Left lung (tissue), 10 donors: Measurements from ENCODE around the gene C17orf58. TPM values are rescaled to one million over a fixed set of nuclear protein-coding genes. Genes with fewer than 3 reads are reported as not detected.
A peak's percentile ranks its signal among the peaks of the same experiment; 100 is the strongest.

Experiments
- ATAC-seq: fragments of 200-7000 bp; cut with Tn5 transposase; one replicate; pipeline ENCODE4 v1.9.1; 2020; ENCODE audit warnings: moderate library complexity
- DNase-seq, 4 donors: peaks; one replicate each; pipeline ENCODE4 v3.0.0-alpha.2; 2013 to 2020
- H3K27ac ChIP-seq, 2 donors: fragments of 200-600 bp; sonication (generic) in 1 of 2; one replicate each; pipeline versions ENCODE4 v1.5.0 to v1.8.0; 2020 to 2021
- H3K27me3 ChIP-seq, 2 donors: fragments of 200-600 bp; sonication (generic) in 1 of 2; one replicate each; pipeline versions ENCODE4 v1.5.0 to v1.8.0; 2020 to 2021
- H3K36me3 ChIP-seq, 2 donors: fragments of 200-600 bp; sonication (generic) in 1 of 2; one replicate each; pipeline versions ENCODE4 v1.5.0 to v1.8.0; 2020 to 2021
- H3K4me1 ChIP-seq, 2 donors: fragments of 200-600 bp; one replicate each; pipeline ENCODE4 v1.8.0; 2021
- H3K4me3 ChIP-seq, 2 donors: fragments of 200-600 bp; sonication (generic) in 1 of 2; one replicate each; pipeline versions ENCODE4 v1.5.0 to v1.8.0; 2020 to 2021; ENCODE audit warnings: mild to moderate bottlenecking in 1 of 2
- H3K9me3 ChIP-seq, 2 donors: fragments of 200-600 bp; sonication (generic) in 1 of 2; one replicate each; pipeline versions ENCODE4 v1.5.0 to v1.8.0; 2020 to 2021
- intact Hi-C, 2 donors: fragments of 100-400 bp; cut with DNase I; formaldehyde crosslinking; loops; one replicate each; pipeline versions ENCODE4 v1.11.2 to v1.14.2; 2022
- polyA plus RNA-seq, 6 donors: library from polyadenylated mRNA; unstranded; fragments of 120-200 nt; gene quantifications; one replicate each; pipeline ENCODE4 v1.2.1, GENCODE V29; 2013; ENCODE audit not compliant: insufficient read length in 6 of 6
- total RNA-seq, 2 donors: library from RNA; stranded (reverse); fragmentation: NEBNext Ultra II Directional; extraction: Animal tissue kit (Norgen Biotek cat#: 25700); gene quantifications; one replicate each; pipeline ENCODE4 v1.2.1, GENCODE V29; 2021
- TF ChIP-seq, protein P1 (sequence below), 2 donors: fragments of 200-600 bp; sonication (generic) in 1 of 2; IDR thresholded peaks; one replicate each; pipeline versions ENCODE4 v1.5.0 to v1.8.0; 2021; ENCODE audit warnings: antibody characterized with exemption in 2 of 2
- donor health status: DM: no; HTN: yes; CAD: no.
- donor health status: DM: no; HTN: no; CAD: no.

Gene C17orf58
- total and polyA plus RNA-seq, 8 donors: 6.3 to 15.1 (median 13.4) TPM

- intact Hi-C loops: no loop called here
- TF ChIP-seq, protein P1, sequence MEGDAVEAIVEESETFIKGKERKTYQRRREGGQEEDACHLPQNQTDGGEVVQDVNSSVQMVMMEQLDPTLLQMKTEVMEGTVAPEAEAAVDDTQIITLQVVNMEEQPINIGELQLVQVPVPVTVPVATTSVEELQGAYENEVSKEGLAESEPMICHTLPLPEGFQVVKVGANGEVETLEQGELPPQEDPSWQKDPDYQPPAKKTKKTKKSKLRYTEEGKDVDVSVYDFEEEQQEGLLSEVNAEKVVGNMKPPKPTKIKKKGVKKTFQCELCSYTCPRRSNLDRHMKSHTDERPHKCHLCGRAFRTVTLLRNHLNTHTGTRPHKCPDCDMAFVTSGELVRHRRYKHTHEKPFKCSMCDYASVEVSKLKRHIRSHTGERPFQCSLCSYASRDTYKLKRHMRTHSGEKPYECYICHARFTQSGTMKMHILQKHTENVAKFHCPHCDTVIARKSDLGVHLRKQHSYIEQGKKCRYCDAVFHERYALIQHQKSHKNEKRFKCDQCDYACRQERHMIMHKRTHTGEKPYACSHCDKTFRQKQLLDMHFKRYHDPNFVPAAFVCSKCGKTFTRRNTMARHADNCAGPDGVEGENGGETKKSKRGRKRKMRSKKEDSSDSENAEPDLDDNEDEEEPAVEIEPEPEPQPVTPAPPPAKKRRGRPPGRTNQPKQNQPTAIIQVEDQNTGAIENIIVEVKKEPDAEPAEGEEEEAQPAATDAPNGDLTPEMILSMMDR (IDR thresholded peaks at IDR 0.05): no peak
- DNase-seq (no peak), ATAC-seq (no peak)
- Histone ChIP-seq H3K27me3 (no peaks in the 10 kb centered on the region), H3K36me3 (no peaks in the 10 kb centered on the region), H3K4me1 (peaks cover 0 to 7% of the 10 kb centered on the region in 2 donors), H3K27ac (no peak overlapping the region), H3K4me3 (no peak overlapping the region), H3K9me3 (no peaks in the 10 kb centered on the region)
These were observed 18.9 kb upstream of the C17orf58 start for GRCh38 chr17:68015081-68015723.

GRCh38 chr17:68013385-68013784, 17.1 kb upstream of the C17orf58 start:
- H3K27ac ChIP-seq: no peak overlapping the region
- ATAC-seq (no peak), DNase-seq (no peak)
- peaks cover 0 to 7% of the 10 kb centered on the region in 2 donors for H3K4me1 ChIP-seq
- TF ChIP-seq, protein P1 (IDR thresholded peaks at IDR 0.05): no peak
- no peaks in the 10 kb centered on the region for H3K27me3 ChIP-seq
- intact Hi-C loops: no loop called here
- no peak overlapping the region for H3K4me3 ChIP-seq
- no peaks in the 10 kb centered on the region for H3K9me3 ChIP-seq
- no peaks in the 10 kb centered on the region for H3K36me3 ChIP-seq

- no peak overlapping the region for H3K27ac ChIP-seq
- no peaks in the 10 kb centered on the region for H3K36me3 ChIP-seq
- peaks cover 0 to 7% of the 10 kb centered on the region in 2 donors for H3K4me1 ChIP-seq
- ATAC-seq (peak; percentile 95), DNase-seq (peak in 3 of 4 donors; percentile 26 to 91 (median 55))
- no peak overlapping the region for H3K4me3 ChIP-seq
- H3K27me3 ChIP-seq: no peaks in the 10 kb centered on the region
- TF ChIP-seq, protein P1 (IDR thresholded peaks at IDR 0.05): peak; percentile 54 to 81
- H3K9me3 ChIP-seq: no peaks in the 10 kb centered on the region
- intact Hi-C loops: no loop called here
These were observed 15.0 kb upstream of the C17orf58 start for GRCh38 chr17:68011199-68011665.

DNA sequence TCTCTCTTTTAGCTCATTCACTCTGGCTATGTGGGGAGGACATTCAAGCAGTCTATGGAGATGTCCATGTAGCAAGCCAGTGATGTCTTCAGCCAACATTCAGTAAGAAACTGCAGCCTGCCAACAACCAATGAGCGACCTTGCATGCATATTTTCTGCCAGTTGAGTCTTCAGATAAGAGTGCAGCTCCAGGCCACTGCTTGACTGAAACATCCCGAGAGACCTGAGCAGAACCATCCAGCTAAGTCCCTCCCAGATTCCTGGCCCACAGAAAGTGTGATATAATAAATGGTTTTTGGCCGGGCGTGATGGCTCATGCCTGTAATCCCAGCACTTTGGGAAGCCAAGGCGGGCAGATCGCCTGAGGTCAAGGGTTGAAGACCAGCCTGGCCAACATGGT, 10.5 kb upstream of the C17orf58 start:
- ATAC-seq (no peak), DNase-seq (no peak)
- Histone ChIP-seq H3K4me3 (no peak overlapping the region), H3K27ac (no peak overlapping the region), H3K27me3 (no peaks in the 10 kb centered on the region), H3K4me1 (peaks cover 0 to 7% of the 10 kb centered on the region in 2 donors), H3K36me3 (no peaks in the 10 kb centered on the region), H3K9me3 (no peaks in the 10 kb centered on the region)
- TF ChIP-seq, protein P1 (IDR thresholded peaks at IDR 0.05): no peak
- intact Hi-C loops: no loop called here

GRCh38 chr17:68004201-68004600, 7.9 kb upstream of the C17orf58 start:
- intact Hi-C loops: no loop called here
- DNase-seq (no peak), ATAC-seq (no peak)
- H3K4me1 ChIP-seq: no peaks in the 10 kb centered on the region
- no peaks in the 10 kb centered on the region for H3K9me3 ChIP-seq
- H3K27me3 ChIP-seq: no peaks in the 10 kb centered on the region
- no peak overlapping the region for H3K4me3 ChIP-seq
- H3K36me3 ChIP-seq: no peaks in the 10 kb centered on the region
- TF ChIP-seq, protein P1 (IDR thresholded peaks at IDR 0.05): no peak
- H3K27ac ChIP-seq: no peak overlapping the region
